Activated CD8-positive, alpha-beta memory T cell treated with anti-CD3 and anti-CD28 coated beads for 24 hours (primary cell): ENCODE measurements around the gene MGMT.

Experiments used
- DNase-seq: peaks from one replicate; pipeline ENCODE4 v3.0.0-alpha.2; 2020

MGMT gene

GRCh38 chr10:129814681-129815646, 347.9 kb downstream of the MGMT start:
- no peak for DNase-seq

GRCh38 chr10:129815898-129816655, 349.0 kb downstream of the MGMT start:
- no peak for DNase-seq

- DNase-seq: no peak
Measured at GRCh38 chr10:129816656-129817045, 349.6 kb downstream of the MGMT start.
